Measurements from ENCODE around the gene SDC4.
A peak's percentile ranks its signal among the peaks of the same experiment; 100 is the strongest.

SDC4 gene

DNA sequence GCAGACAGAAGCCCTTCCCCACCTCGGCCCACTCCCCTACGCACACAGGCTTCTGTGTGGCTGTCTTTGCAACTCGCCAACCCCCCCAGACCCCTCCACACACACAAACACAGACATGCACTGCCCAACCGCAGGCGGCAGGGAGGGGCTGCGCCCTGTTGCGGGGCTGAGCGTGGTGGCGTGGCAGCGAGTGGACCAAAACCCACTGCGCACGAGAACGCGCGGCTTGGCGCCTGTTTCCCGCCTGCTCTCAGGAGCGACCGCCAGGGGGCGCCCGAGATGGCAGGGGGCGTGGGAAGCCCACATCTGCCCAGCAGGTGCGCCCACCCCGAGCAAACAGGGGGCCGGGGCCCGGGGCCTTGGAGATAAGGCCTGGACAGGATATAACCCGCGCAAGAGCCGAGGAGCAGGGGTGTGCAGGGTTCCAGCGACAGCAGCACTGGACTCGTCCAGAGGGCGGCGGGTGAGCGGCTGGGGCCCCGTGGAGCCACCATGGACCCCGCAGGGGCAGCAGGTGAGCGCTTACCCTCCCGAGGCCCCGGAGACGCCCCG, 41.7 kb downstream of the SDC4 start, which contains the start of gene RBPJL:
TSS of gene RBPJL (plus strand) at position 410 of the 552 bp plus-strand sequence. CDS start at position 493, 83 bp downstream.
- DNase-seq (ENCODE audit: low read depth, low spot score): no peak
- H3K4me3 ChIP-seq (ENCODE audit: low read depth, low read length): no peak within 1 kb of the TSS
- TF ChIP-seq, protein P1, sequence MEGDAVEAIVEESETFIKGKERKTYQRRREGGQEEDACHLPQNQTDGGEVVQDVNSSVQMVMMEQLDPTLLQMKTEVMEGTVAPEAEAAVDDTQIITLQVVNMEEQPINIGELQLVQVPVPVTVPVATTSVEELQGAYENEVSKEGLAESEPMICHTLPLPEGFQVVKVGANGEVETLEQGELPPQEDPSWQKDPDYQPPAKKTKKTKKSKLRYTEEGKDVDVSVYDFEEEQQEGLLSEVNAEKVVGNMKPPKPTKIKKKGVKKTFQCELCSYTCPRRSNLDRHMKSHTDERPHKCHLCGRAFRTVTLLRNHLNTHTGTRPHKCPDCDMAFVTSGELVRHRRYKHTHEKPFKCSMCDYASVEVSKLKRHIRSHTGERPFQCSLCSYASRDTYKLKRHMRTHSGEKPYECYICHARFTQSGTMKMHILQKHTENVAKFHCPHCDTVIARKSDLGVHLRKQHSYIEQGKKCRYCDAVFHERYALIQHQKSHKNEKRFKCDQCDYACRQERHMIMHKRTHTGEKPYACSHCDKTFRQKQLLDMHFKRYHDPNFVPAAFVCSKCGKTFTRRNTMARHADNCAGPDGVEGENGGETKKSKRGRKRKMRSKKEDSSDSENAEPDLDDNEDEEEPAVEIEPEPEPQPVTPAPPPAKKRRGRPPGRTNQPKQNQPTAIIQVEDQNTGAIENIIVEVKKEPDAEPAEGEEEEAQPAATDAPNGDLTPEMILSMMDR (IDR thresholded peaks at IDR 0.05; ENCODE audit: low read depth, low read length): peak; percentile 80
- in situ Hi-C loops (cut with HindIII; ENCODE audit: low sequenced_read_pairs): no loop called here

DNA sequence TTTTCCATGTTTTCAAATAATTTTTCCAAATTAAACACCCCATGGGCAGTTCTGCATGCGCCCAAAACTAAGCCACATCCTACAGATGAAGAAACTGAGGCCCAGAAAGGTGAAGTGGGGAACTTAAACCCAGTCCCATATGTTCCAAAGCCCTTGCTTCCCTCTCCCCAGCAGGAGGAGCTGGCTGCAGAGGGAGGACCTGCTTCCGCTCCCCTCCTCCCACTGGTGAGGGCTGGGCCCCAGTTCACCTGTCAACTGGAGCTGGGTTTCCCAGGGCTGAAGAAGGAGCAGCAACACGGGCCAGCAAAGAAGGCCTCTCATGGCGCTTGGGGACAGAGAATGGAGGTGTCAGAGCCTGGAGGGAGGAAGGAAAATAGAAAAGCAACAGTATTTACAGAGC, 43.0 kb downstream of the SDC4 start:
- DNase-seq (ENCODE audit: low read depth, low spot score): no peak
- in situ Hi-C loops (cut with HindIII; ENCODE audit: low sequenced_read_pairs): no loop called here
- H3K4me3 ChIP-seq (ENCODE audit: low read depth, low read length): no peak overlapping the region
- TF ChIP-seq, protein P1 (IDR thresholded peaks at IDR 0.05; ENCODE audit: low read depth, low read length): no peak

DNA sequence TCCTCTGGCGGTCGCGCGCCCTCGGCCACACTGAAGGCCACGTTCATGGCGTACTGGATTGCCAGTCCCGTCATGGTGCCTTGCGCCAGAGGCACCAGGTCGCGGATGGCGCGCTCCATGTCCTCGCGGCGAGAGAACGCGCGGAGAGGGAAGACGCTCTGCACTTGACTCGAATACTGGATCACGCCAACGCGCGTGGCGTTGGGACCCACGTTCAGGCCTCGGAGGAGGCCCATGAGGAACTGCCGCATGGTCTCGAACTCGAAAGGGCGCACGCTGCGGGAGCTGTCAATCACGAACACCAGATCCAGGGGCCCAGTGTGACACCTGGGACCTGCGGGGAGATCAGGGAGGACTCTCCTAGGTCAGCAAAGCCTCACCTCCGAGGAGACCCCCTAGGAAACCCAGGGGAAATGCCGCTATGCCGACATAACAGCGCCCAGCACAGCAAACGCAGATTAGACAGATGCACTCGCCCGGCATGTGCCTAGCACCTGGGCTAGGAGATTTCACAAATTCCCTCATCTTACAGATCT, 43.7 kb downstream of the SDC4 start:
- no peak for DNase-seq (ENCODE audit: low read depth, low spot score)
- in situ Hi-C loops (cut with HindIII; ENCODE audit: low sequenced_read_pairs): no loop called here
- TF ChIP-seq, protein P1 (IDR thresholded peaks at IDR 0.05; ENCODE audit: low read depth, low read length): no peak
- no peak overlapping the region for H3K4me3 ChIP-seq (ENCODE audit: low read depth, low read length)

DNA sequence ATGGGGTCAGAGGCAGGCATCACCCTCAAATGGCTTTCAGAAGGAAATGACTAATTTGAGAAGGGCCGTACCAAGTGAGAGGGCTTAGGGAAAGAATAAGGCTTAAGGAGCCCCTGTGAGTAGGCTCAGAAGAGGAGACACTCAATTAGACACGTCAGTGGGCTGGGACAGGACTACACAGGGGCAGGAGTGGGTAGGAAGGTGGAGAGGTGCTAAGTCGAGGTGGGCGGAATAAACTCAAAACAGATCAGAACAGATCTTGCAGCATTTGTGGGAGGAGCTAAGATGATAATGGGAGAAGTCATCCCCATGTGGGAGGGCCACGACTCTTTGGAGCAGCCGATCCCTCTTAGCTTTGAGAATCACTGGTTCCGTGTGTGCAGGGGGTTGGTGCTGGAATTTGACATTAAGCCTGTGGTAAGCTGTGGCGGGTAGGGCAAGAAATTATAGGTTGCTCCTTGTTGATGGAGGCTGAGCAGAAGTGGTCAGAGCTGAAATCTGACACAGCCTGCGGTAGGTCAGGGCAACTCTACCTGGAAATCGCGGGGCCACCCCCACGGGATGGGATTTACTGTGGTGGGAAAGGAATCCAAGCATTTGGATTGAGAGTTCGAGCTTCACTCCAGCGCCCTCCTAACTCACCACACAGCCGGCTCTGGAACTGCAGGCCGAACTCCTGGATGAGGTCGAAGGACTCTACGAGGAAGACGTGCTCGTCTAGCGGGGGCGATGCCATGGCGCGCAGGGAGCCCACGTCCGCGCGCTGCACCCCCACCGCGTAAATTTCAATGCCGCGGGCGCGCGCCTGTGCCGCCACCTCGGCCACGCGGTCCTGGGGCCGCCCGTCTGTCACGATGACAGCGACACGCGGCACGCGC, 44.4 kb downstream of the SDC4 start:
- TF ChIP-seq, protein P1 (IDR thresholded peaks at IDR 0.05; ENCODE audit: low read depth, low read length): no peak
- no peak overlapping the region for H3K4me3 ChIP-seq (ENCODE audit: low read depth, low read length)
- in situ Hi-C loops (cut with HindIII; ENCODE audit: low sequenced_read_pairs): no loop called here
- no peak for DNase-seq (ENCODE audit: low read depth, low spot score)

DNA sequence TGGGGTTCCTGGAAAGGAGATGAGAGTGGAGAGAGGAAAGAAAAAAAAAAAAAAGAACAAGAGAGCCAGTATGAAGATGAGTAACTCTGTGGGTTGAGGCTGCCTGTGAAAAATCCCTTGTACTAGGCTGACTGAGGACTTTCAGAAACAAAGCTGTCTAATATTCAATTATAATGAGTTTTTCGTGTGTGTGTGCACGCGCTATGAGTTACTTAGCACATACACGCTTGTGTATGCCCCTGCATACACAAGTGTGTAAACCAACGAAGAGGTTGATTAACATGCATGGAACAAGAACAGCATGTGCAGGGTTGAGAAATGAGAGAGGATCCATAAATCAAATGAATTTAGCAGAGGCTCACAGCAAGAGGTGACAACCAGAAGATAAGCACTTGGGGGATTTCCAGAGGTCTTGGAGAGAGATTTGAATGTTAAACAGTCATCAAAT, 46.4 kb downstream of the SDC4 start:
- no peak overlapping the region for H3K4me3 ChIP-seq (ENCODE audit: low read depth, low read length)
- no peak for DNase-seq (ENCODE audit: low read depth, low spot score)
- in situ Hi-C loops (cut with HindIII; ENCODE audit: low sequenced_read_pairs): no loop called here
- TF ChIP-seq, protein P1 (IDR thresholded peaks at IDR 0.05; ENCODE audit: low read depth, low read length): no peak

DNA sequence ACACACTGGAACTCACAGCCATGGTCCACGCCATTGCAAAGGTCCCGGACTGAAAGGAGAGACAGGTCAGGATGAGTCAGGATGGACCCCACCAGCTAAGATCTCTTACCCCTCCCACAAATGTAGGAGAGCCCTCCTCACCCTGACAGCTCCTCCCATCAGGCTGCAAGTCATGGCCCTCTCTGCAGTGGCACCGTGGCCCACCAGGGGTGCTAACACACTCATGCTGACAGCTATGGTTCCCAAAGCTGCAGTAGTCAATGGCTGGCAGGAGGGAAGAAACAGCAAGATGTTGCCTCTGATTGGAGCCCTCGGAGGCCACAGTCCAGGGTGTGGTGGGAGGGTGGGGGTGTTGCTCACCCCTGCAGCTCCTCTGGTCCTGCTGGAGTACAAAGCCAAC, 47.3 kb downstream of the SDC4 start:
- TF ChIP-seq, protein P1 (IDR thresholded peaks at IDR 0.05; ENCODE audit: low read depth, low read length): peak; percentile 44
- H3K4me3 ChIP-seq (ENCODE audit: low read depth, low read length): no peak overlapping the region
- in situ Hi-C loops (cut with HindIII; ENCODE audit: low sequenced_read_pairs): no loop called here
- DNase-seq (ENCODE audit: low read depth, low spot score): no peak

Measured in astrocyte of the spinal cord (primary cell).